Liver (tissue), 9 donors: Measurements from ENCODE around the gene MBLAC1. TPM values are rescaled to one million over a fixed set of nuclear protein-coding genes. Genes with fewer than 3 reads are reported as not detected.
A peak's percentile ranks its signal among the peaks of the same experiment; 100 is the strongest.
"Not testable (repeated sequence)": the region's sequence is repeated elsewhere in the genome, so short reads cannot be mapped to it uniquely, and the experiment has no call there.

Source experiments
- DNase-seq: peaks from one replicate; pipeline ENCODE4 v3.0.0-alpha.2; 2017; ENCODE audit warnings: low spot score
- H3K27ac ChIP-seq, 2 donors: one replicate each; pipeline ENCODE4 v1.7.0; 2013; ENCODE audit warnings: inconsistent platforms in 2 of 2, low read length in 2 of 2, control low read depth in 1 of 2, low read depth in 1 of 2, mild to moderate bottlenecking in 1 of 2
- H3K27me3 ChIP-seq, 4 donors: one replicate each; pipeline versions ENCODE4 v1.6.1 to v1.7.0; 2013; ENCODE audit warnings: low read length in 3 of 4, inconsistent platforms in 1 of 4, mild to moderate bottlenecking in 1 of 4, moderate library complexity in 1 of 4; ENCODE audit not compliant: control insufficient read depth in 4 of 4, insufficient read depth in 4 of 4
- H3K36me3 ChIP-seq, 4 donors: one replicate each; pipeline versions ENCODE4 v1.6.1 to v1.7.0; 2013; ENCODE audit warnings: low read length in 3 of 4, mild to moderate bottlenecking in 3 of 4, low read depth in 1 of 4, moderate library complexity in 1 of 4; ENCODE audit not compliant: control insufficient read depth in 4 of 4, insufficient read depth in 3 of 4
- H3K4me1 ChIP-seq, 4 donors: one replicate each; pipeline versions ENCODE4 v1.6.1 to v1.7.0; 2013; ENCODE audit warnings: low read length in 3 of 4, mild to moderate bottlenecking in 3 of 4, moderate library complexity in 1 of 4; ENCODE audit not compliant: control insufficient read depth in 4 of 4, insufficient read depth in 4 of 4
- H3K4me3 ChIP-seq, 3 donors: one replicate each; pipeline versions ENCODE4 v1.6.1 to v1.7.0; 2013; ENCODE audit warnings: low read length in 3 of 3, control low read depth in 1 of 3, low read depth in 1 of 3, mild to moderate bottlenecking in 1 of 3
- H3K9ac ChIP-seq, 2 donors: one replicate each; pipeline ENCODE4 v1.7.0; 2013; ENCODE audit warnings: low read length in 2 of 2, mild to moderate bottlenecking in 2 of 2, moderate library complexity in 2 of 2, control low read depth in 1 of 2, low read depth in 1 of 2
- H3K9me3 ChIP-seq, 4 donors: one replicate each; pipeline versions ENCODE4 v1.6.1 to v1.7.0; 2013; ENCODE audit warnings: low read length in 3 of 4; ENCODE audit not compliant: control insufficient read depth in 4 of 4
- EGR1 ChIP-seq, 2 donors: IDR thresholded peaks; 2 replicates each; pipeline ENCODE4 v1.6.1; 2016 to 2018; ENCODE audit warnings: antibody characterized with exemption in 2 of 2, low read depth in 2 of 2
- FOXA1 ChIP-seq: IDR thresholded peaks from 2 replicates; pipeline ENCODE4 v1.6.1; 2016; ENCODE audit warnings: antibody characterized with exemption
- FOXA2 ChIP-seq: IDR thresholded peaks from 2 replicates; pipeline ENCODE4 v1.6.1; 2016; ENCODE audit warnings: antibody characterized with exemption
- GABPA ChIP-seq, 2 donors: IDR thresholded peaks in 1 of 2; conservative IDR thresholded peaks in 1 of 2; 2 replicates each; pipeline ENCODE4 v1.6.1; 2016; ENCODE audit warnings: antibody characterized with exemption in 2 of 2, mild to moderate bottlenecking in 1 of 2, moderate library complexity in 1 of 2
- HNF4A ChIP-seq, 2 donors: conservative IDR thresholded peaks; 2 replicates each; pipeline ENCODE4 v1.6.1; 2016; ENCODE audit warnings: antibody characterized with exemption in 2 of 2, mild to moderate bottlenecking in 2 of 2
- HNF4G ChIP-seq: IDR thresholded peaks from 2 replicates; pipeline ENCODE4 v1.6.1; 2016; ENCODE audit warnings: antibody characterized with exemption
- JUND ChIP-seq, 2 donors: IDR thresholded peaks; 2 replicates each; pipeline ENCODE4 v1.6.1; 2016; ENCODE audit warnings: antibody characterized with exemption in 2 of 2
- NR2F2 ChIP-seq: IDR thresholded peaks from 2 replicates; pipeline ENCODE4 v1.6.1; 2016; ENCODE audit warnings: antibody characterized with exemption
- RAD21 ChIP-seq, 2 donors: IDR thresholded peaks; 2 replicates each; pipeline ENCODE4 v1.6.1; 2016; ENCODE audit warnings: antibody characterized with exemption in 2 of 2, mild to moderate bottlenecking in 2 of 2
- RXRA ChIP-seq, 2 donors: IDR thresholded peaks; 2 replicates each; pipeline ENCODE4 v1.6.1; 2017 to 2018; ENCODE audit warnings: antibody characterized with exemption in 2 of 2, mild to moderate bottlenecking in 1 of 2
- SP1 ChIP-seq: IDR thresholded peaks from 2 replicates; pipeline ENCODE4 v1.6.1; 2018; ENCODE audit warnings: antibody characterized with exemption, mild to moderate bottlenecking
- TAF1 ChIP-seq: conservative IDR thresholded peaks from 2 replicates; pipeline ENCODE4 v1.6.1; 2016; ENCODE audit warnings: antibody characterized with exemption, mild to moderate bottlenecking
- YY1 ChIP-seq: IDR thresholded peaks from 2 replicates; pipeline ENCODE4 v1.6.1; 2016; ENCODE audit warnings: antibody characterized with exemption, mild to moderate bottlenecking
- WGBS: extraction: QIAGEN DNeasy Blood & Tissue Kit; methylation state at CpG from one replicate; pipeline ENCODE4 v1.1.7; 2013; 5-methylcytosine and 5-hydroxymethylcytosine counted together
- polyA plus RNA-seq, 2 donors: library from polyadenylated mRNA; stranded (reverse) in 1 of 2; unstranded in 1 of 2; fragments of 200-250 nt in 1 of 2; fragments of >200 nt in 1 of 2; fragmentation: Nextera tagmentation in 1 of 2; extraction: Ambion mirVana in 1 of 2; gene quantifications; one replicate each; pipeline versions ENCODE4 v1.2.1 to v1.2.3, GENCODE V29; 2013 to 2015
- total RNA-seq, 2 donors: library from RNA; depleted of rRNA; stranded (reverse); fragments of >200 nt; gene quantifications; one replicate each; pipeline ENCODE4 v1.2.3, GENCODE V29; 2014
- TF ChIP-seq, protein P1 (sequence below): IDR thresholded peaks from 2 replicates; pipeline ENCODE4 v1.6.1; 2016; ENCODE audit warnings: antibody characterized with exemption
- TF ChIP-seq, protein P2 (sequence below): IDR thresholded peaks from 2 replicates; pipeline ENCODE4 v1.6.1; 2016; ENCODE audit warnings: antibody characterized with exemption
- TF ChIP-seq, protein P3 (sequence below): IDR thresholded peaks from 2 replicates; pipeline ENCODE4 v1.6.1; 2016; ENCODE audit warnings: antibody characterized with exemption
- TF ChIP-seq, protein P4 (sequence below): fragments of 150-350 bp; IDR thresholded peaks from 2 replicates; pipeline ENCODE4 v1.5.1; 2017; ENCODE audit warnings: improper control_type of control experiment, low read depth, low read length; ENCODE audit not compliant: missing input control
- donor health status: healthy.
- donor health status: healthy.
- donor health status: healthy.
- donor health status: healthy.
- donor health status: healthy.

MBLAC1 gene
- total and polyA plus RNA-seq, 4 donors = 1.0 to 1.4 (median 1.3) TPM

DNA sequence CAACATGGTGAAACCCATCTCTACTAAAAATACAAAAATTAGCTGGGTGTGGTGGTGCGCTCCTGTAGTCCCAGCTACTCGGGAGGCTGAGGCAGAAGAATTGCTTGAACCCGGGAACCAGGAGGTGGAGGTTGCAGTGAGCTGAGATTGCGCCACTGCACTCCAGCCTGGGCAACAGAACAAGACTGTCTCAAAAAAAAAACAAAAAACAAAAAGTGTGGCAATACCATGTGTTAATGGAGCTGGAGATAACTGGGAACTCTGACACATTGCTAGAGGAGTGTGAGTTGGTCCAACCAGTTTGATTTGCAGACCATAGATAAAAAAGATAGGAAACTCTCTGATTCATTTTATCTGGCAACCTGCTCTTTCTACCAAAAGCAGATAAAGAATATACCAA is 19.6 kb downstream of the MBLAC1 start:
- H3K27me3 ChIP-seq, DNase-seq, H3K27ac ChIP-seq, H3K36me3 ChIP-seq, H3K4me3 ChIP-seq, H3K9ac ChIP-seq, H3K9me3 ChIP-seq: not testable (repeated sequence)
- peaks cover 4 to 13% (median 10%) of the 10 kb centered on the region in 4 donors for H3K4me1 ChIP-seq
- peak; percentile 27 for TF ChIP-seq YY1
- peak; percentile 6 to 41 for TF ChIP-seq HNF4A (conservative IDR thresholded peaks at IDR 0.05)
- peak in 1 of 2 donors; percentile 15 for TF ChIP-seq JUND (IDR thresholded peaks at IDR 0.05)
- TF ChIP-seq, protein P1, sequence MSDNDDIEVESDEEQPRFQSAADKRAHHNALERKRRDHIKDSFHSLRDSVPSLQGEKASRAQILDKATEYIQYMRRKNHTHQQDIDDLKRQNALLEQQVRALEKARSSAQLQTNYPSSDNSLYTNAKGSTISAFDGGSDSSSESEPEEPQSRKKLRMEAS = peak; percentile 43
- WGBS = 67% methylated on average over 4 of the region's 4 CpGs

DNA sequence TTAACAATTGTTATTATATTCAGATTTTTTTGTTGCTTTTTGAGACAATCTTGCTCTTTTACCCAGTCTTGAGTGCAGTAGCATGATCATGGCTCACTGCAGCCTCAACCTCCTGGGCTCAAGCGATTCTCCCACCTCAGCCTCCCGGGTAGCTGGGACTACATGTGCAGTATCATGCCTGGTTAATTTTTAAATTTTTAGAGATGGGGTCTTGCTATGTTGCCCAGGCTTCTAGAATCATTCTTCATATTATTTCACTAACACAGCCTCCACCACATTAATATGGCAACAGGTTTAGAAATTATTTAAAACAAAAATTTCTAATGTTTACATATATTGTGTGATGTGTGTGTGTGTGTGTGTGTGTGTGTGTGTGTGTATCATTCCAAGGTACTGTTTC is 20.5 kb downstream of the MBLAC1 start:
- no peak for TF ChIP-seq RAD21 (IDR thresholded peaks at IDR 0.05)
- TF ChIP-seq JUND (IDR thresholded peaks at IDR 0.05) = no peak
- no peak for TF ChIP-seq HNF4A (conservative IDR thresholded peaks at IDR 0.05)
- no peak for TF ChIP-seq FOXA2
- no peak for TF ChIP-seq EGR1 (IDR thresholded peaks at IDR 0.05; ENCODE audit: low read depth in 2 of 2)
- no peak for TF ChIP-seq GABPA (IDR thresholded peaks at IDR 0.05 in 1 of 2, conservative IDR thresholded peaks at IDR 0.05 in 1 of 2)
- TF ChIP-seq TAF1 = no peak
- no peak for TF ChIP-seq RXRA (IDR thresholded peaks at IDR 0.05)
- no peak for TF ChIP-seq NR2F2
- TF ChIP-seq, protein P2, sequence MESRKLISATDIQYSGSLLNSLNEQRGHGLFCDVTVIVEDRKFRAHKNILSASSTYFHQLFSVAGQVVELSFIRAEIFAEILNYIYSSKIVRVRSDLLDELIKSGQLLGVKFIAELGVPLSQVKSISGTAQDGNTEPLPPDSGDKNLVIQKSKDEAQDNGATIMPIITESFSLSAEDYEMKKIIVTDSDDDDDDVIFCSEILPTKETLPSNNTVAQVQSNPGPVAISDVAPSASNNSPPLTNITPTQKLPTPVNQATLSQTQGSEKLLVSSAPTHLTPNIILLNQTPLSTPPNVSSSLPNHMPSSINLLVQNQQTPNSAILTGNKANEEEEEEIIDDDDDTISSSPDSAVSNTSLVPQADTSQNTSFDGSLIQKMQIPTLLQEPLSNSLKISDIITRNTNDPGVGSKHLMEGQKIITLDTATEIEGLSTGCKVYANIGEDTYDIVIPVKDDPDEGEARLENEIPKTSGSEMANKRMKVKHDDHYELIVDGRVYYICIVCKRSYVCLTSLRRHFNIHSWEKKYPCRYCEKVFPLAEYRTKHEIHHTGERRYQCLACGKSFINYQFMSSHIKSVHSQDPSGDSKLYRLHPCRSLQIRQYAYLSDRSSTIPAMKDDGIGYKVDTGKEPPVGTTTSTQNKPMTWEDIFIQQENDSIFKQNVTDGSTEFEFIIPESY = no peak
- TF ChIP-seq SP1 = no peak
- TF ChIP-seq, protein P3, sequence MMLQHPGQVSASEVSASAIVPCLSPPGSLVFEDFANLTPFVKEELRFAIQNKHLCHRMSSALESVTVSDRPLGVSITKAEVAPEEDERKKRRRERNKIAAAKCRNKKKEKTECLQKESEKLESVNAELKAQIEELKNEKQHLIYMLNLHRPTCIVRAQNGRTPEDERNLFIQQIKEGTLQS = no peak
- Histone ChIP-seq H3K4me3 (no peak overlapping the region), H3K27ac (no peak overlapping the region), H3K36me3 (no peaks in the 10 kb centered on the region), H3K9ac (no peak overlapping the region), H3K9me3 (no peaks in the 10 kb centered on the region), H3K4me1 (peaks cover 4 to 13% (median 9%) of the 10 kb centered on the region in 4 donors), H3K27me3 (no peaks in the 10 kb centered on the region)
- no peak for DNase-seq
- WGBS = 94% methylated on average over 2 of the region's 2 CpGs

DNA sequence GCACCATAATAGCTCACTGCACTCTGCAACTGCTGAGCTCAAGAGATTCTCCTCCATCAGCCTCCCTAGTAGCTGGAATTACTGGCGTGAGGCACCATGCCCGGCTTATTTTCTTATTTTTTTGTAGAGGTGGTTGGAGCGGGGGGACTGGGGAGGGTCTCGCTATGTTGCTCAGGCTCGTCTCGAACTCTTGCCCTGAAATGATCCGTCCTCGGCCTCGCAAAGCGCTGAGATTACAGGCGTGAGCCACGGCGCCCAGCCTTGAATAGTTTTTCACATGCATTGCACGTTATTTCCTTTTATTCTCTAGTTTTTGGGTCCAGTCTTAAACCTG is 21.4 kb downstream of the MBLAC1 start:
- DNase-seq = no peak
- Histone ChIP-seq H3K9me3 (no peaks in the 10 kb centered on the region), H3K27me3 (no peaks in the 10 kb centered on the region), H3K4me3 (peak overlapping the region; percentile 20 to 28 (median 21)), H3K4me1 (peaks cover 4 to 13% (median 9%) of the 10 kb centered on the region in 4 donors), H3K27ac (peak overlapping the region; percentile 55 to 75), H3K9ac (no peak overlapping the region), H3K36me3 (peaks cover 0 to under 1% (median 0%) of the 10 kb centered on the region in 4 donors)
- 34% methylated on average over 14 of the region's 14 CpGs for WGBS
- no peak for TF ChIP-seq HNF4G
- no peak for TF ChIP-seq JUND (IDR thresholded peaks at IDR 0.05)
- TF ChIP-seq, protein P3 = no peak
- no peak for TF ChIP-seq NR2F2
- no peak for TF ChIP-seq FOXA1
- TF ChIP-seq, protein P4, sequence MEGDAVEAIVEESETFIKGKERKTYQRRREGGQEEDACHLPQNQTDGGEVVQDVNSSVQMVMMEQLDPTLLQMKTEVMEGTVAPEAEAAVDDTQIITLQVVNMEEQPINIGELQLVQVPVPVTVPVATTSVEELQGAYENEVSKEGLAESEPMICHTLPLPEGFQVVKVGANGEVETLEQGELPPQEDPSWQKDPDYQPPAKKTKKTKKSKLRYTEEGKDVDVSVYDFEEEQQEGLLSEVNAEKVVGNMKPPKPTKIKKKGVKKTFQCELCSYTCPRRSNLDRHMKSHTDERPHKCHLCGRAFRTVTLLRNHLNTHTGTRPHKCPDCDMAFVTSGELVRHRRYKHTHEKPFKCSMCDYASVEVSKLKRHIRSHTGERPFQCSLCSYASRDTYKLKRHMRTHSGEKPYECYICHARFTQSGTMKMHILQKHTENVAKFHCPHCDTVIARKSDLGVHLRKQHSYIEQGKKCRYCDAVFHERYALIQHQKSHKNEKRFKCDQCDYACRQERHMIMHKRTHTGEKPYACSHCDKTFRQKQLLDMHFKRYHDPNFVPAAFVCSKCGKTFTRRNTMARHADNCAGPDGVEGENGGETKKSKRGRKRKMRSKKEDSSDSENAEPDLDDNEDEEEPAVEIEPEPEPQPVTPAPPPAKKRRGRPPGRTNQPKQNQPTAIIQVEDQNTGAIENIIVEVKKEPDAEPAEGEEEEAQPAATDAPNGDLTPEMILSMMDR = no peak
- no peak for TF ChIP-seq FOXA2
- no peak for TF ChIP-seq EGR1 (IDR thresholded peaks at IDR 0.05; ENCODE audit: low read depth in 2 of 2)
- TF ChIP-seq, protein P2 = no peak
- no peak for TF ChIP-seq TAF1
- TF ChIP-seq, protein P1 = no peak
- no peak for TF ChIP-seq RAD21 (IDR thresholded peaks at IDR 0.05)
- TF ChIP-seq SP1 = no peak
- TF ChIP-seq YY1 = no peak
- no peak for TF ChIP-seq GABPA (IDR thresholded peaks at IDR 0.05 in 1 of 2, conservative IDR thresholded peaks at IDR 0.05 in 1 of 2)
- TF ChIP-seq RXRA (IDR thresholded peaks at IDR 0.05) = no peak
